ENCODE data around the gene NR5A1. TPM values are rescaled to one million over a fixed set of nuclear protein-coding genes. Genes with fewer than 3 reads are reported as not detected.

Gene NR5A1
- total RNA-seq, 4 donors from 2014 or later = not detected

- peaks cover 0 to 15% (median 0%) of the 10 kb centered on the region in 3 donors for H3K9me3 ChIP-seq
- peaks cover 56% of the 10 kb centered on the region for H3K27me3 ChIP-seq
- TF ChIP-seq CTCF (IDR thresholded peaks at IDR 0.05) = no peak
- no peak for TF ChIP-seq POLR2A (IDR thresholded peaks at IDR 0.05)
- no peak for TF ChIP-seq POLR2AphosphoS5 (IDR thresholded peaks at IDR 0.05)
- no peak for TF ChIP-seq EP300 (IDR thresholded peaks at IDR 0.05)
- no peak for ATAC-seq
- WGBS, 2 donors (ENCODE audit: low coverage in 1 of 2) = 56 to 77% methylated on average over 6 to 8 of the region's 10 CpGs
- H3K4me3 ChIP-seq = no peak overlapping the region
- H3K27ac ChIP-seq = no peak overlapping the region
- no peaks in the 10 kb centered on the region for H3K36me3 ChIP-seq
- no peaks in the 10 kb centered on the region for H3K4me1 ChIP-seq
These were observed 66.4 kb downstream of the NR5A1 start for GRCh38 chr9:124440786-124441185.

- 86 to 100% methylated on average over 1 of the region's 6 CpGs for WGBS, 2 donors (ENCODE audit: low coverage in 1 of 2)
- Histone ChIP-seq H3K27me3 (peaks cover 48% of the 10 kb centered on the region), H3K27ac (no peak overlapping the region), H3K9me3 (peaks cover 0 to 15% (median 0%) of the 10 kb centered on the region in 3 donors), H3K4me1 (no peaks in the 10 kb centered on the region), H3K4me3 (no peak overlapping the region), H3K36me3 (no peaks in the 10 kb centered on the region)
- ATAC-seq = no peak
- no peak for TF ChIP-seq POLR2AphosphoS5 (IDR thresholded peaks at IDR 0.05)
- TF ChIP-seq CTCF (IDR thresholded peaks at IDR 0.05) = no peak
- TF ChIP-seq EP300 (IDR thresholded peaks at IDR 0.05) = no peak
- TF ChIP-seq POLR2A (IDR thresholded peaks at IDR 0.05) = no peak
These were observed 67.4 kb downstream of the NR5A1 start for GRCh38 chr9:124439686-124440243.

GRCh38 chr9:124439086-124439485, 68.1 kb downstream of the NR5A1 start:
- Histone ChIP-seq H3K36me3 (no peaks in the 10 kb centered on the region), H3K27me3 (peaks cover 48% of the 10 kb centered on the region), H3K4me3 (no peak overlapping the region), H3K9me3 (peaks cover 0 to 15% (median 0%) of the 10 kb centered on the region in 3 donors), H3K4me1 (no peaks in the 10 kb centered on the region), H3K27ac (no peak overlapping the region)
- 83 to 100% methylated on average over 1 of the region's 1 CpG for WGBS, 2 donors (ENCODE audit: low coverage in 1 of 2)
- ATAC-seq = no peak
- TF ChIP-seq POLR2A (IDR thresholded peaks at IDR 0.05) (no peak), CTCF (IDR thresholded peaks at IDR 0.05) (no peak), EP300 (IDR thresholded peaks at IDR 0.05) (no peak), POLR2AphosphoS5 (IDR thresholded peaks at IDR 0.05) (no peak)

- WGBS, 2 donors (ENCODE audit: low coverage in 1 of 2) = 83 to 93% methylated on average over 4 to 8 of the region's 9 CpGs
- Histone ChIP-seq H3K9me3 (peaks cover 0 to 15% (median 0%) of the 10 kb centered on the region in 3 donors), H3K4me3 (no peak overlapping the region), H3K4me1 (no peaks in the 10 kb centered on the region), H3K27me3 (peaks cover 48% of the 10 kb centered on the region), H3K36me3 (no peaks in the 10 kb centered on the region), H3K27ac (no peak overlapping the region)
- no peak for ATAC-seq
- TF ChIP-seq CTCF (IDR thresholded peaks at IDR 0.05) = no peak
- no peak for TF ChIP-seq POLR2AphosphoS5 (IDR thresholded peaks at IDR 0.05)
These were observed 69.1 kb downstream of the NR5A1 start for GRCh38 chr9:124438091-124438490.

GRCh38 chr9:124437086-124437485, 70.1 kb downstream of the NR5A1 start:
- no peaks in the 10 kb centered on the region for H3K4me1 ChIP-seq
- H3K4me3 ChIP-seq = no peak overlapping the region
- no peaks in the 10 kb centered on the region for H3K36me3 ChIP-seq
- no peak for TF ChIP-seq POLR2AphosphoS5 (IDR thresholded peaks at IDR 0.05)
- TF ChIP-seq EP300 (IDR thresholded peaks at IDR 0.05) = no peak
- no peak for TF ChIP-seq POLR2A (IDR thresholded peaks at IDR 0.05)
- no peak for TF ChIP-seq CTCF (IDR thresholded peaks at IDR 0.05)
- H3K27ac ChIP-seq = no peak overlapping the region
- H3K27me3 ChIP-seq = peaks cover 51% of the 10 kb centered on the region
- ATAC-seq = no peak
- peaks cover 0 to 12% (median 0%) of the 10 kb centered on the region in 3 donors for H3K9me3 ChIP-seq
- WGBS, 2 donors (ENCODE audit: low coverage in 1 of 2) = 100% methylated on average over 3 of the region's 3 CpGs; no CpG with 5 or more reads in 1 of the 2 donors

Measured in gastroesophageal sphincter (tissue), 4 donors.